SU-DHL-6 (cell line): ENCODE results near the gene SRPK3.

Experiments
- H2AFZ ChIP-seq: fragments of 200-600 bp; sonication (generic); 2 replicates; pipeline ENCODE4 v1.6.1; 2014; ENCODE audit warnings: low read depth, mild to moderate bottlenecking, moderate library complexity, mixed read lengths, antibody characterized with exemption, low read length; ENCODE audit not compliant: severe bottlenecking
- H3F3A ChIP-seq: fragments of 200-600 bp; shearing (Covaris generic); 2 replicates; pipeline ENCODE4 v1.6.0; 2016; ENCODE audit warnings: antibody characterized with exemption, mild to moderate bottlenecking; ENCODE audit not compliant: insufficient read depth
- H3K27ac ChIP-seq: fragments of 200-600 bp; sonication (generic); 2 replicates; pipeline ENCODE4 v1.5.1; 2016; ENCODE audit warnings: low read depth, mild to moderate bottlenecking, low read length, moderate library complexity, mixed read lengths
- H3K27me3 ChIP-seq: fragments of 200-600 bp; sonication (generic), shearing (Covaris generic); 2 replicates; pipeline ENCODE4 v1.6.0; 2014; ENCODE audit warnings: mild to moderate bottlenecking, low read length
- H3K36me3 ChIP-seq: fragments of 200-600 bp; sonication (generic); 2 replicates; pipeline ENCODE4 v1.6.1; 2014; ENCODE audit warnings: mild to moderate bottlenecking, low read length, mixed read lengths
- H3K4me2 ChIP-seq: fragments of 300-600, 200-600 bp; shearing (Covaris generic), sonication (generic); 2 replicates; pipeline ENCODE4 v1.6.0; 2014; ENCODE audit warnings: low read length, low read depth, mild to moderate bottlenecking; ENCODE audit not compliant: poor library complexity, severe bottlenecking
- H3K4me3 ChIP-seq: fragments of 200-600 bp; sonication (generic); 2 replicates; pipeline ENCODE4 v1.5.1; 2014; ENCODE audit warnings: antibody characterized with exemption, low read length, mild to moderate bottlenecking, mixed read lengths; ENCODE audit not compliant: insufficient read depth, poor library complexity, severe bottlenecking
- H3K79me2 ChIP-seq: fragments of 200-600 bp; sonication (generic); 2 replicates; pipeline ENCODE4 v1.6.1; 2014; ENCODE audit warnings: mild to moderate bottlenecking, low read length, moderate library complexity; ENCODE audit not compliant: insufficient read depth
- H3K9ac ChIP-seq: fragments of 200-600 bp; sonication (generic); 2 replicates; pipeline ENCODE4 v1.7.0; 2014; ENCODE audit warnings: mild to moderate bottlenecking, low read length
- H3K9me2 ChIP-seq: fragments of 200-600 bp; sonication (generic); replicated peaks from 2 replicates; pipeline ENCODE4 v1.6.1; 2014; ENCODE audit warnings: low read length; ENCODE audit not compliant: insufficient read depth
- H3K9me3 ChIP-seq: fragments of 200-600 bp; sonication (generic); 2 replicates; pipeline ENCODE4 v1.6.1; 2014; ENCODE audit warnings: low read length, mixed read lengths; ENCODE audit not compliant: insufficient read depth
- H4K20me1 ChIP-seq: fragments of 200-600 bp; sonication (generic); 2 replicates; pipeline ENCODE4 v1.6.1; 2014; ENCODE audit warnings: low read depth, mild to moderate bottlenecking, antibody characterized with exemption, low read length, moderate library complexity, mixed read lengths
- EZH2phosphoT487 ChIP-seq: fragments of 200-600 bp; sonication (generic), shearing (Covaris generic); conservative IDR thresholded peaks from 2 replicates; pipeline ENCODE4 v1.6.1; 2018; ENCODE audit warnings: mild to moderate bottlenecking, antibody characterized with exemption, low read length, moderate library complexity, mixed read lengths
- TF ChIP-seq, protein P1 (sequence below): fragments of 200-600 bp; sonication (generic); IDR thresholded peaks from one replicate; pipeline ENCODE4 v1.5.1; 2017; ENCODE audit warnings: antibody characterized with exemption, mild to moderate bottlenecking, low read length, moderate library complexity; ENCODE audit not compliant: insufficient read depth, poor library complexity, severe bottlenecking

SRPK3 gene

DNA sequence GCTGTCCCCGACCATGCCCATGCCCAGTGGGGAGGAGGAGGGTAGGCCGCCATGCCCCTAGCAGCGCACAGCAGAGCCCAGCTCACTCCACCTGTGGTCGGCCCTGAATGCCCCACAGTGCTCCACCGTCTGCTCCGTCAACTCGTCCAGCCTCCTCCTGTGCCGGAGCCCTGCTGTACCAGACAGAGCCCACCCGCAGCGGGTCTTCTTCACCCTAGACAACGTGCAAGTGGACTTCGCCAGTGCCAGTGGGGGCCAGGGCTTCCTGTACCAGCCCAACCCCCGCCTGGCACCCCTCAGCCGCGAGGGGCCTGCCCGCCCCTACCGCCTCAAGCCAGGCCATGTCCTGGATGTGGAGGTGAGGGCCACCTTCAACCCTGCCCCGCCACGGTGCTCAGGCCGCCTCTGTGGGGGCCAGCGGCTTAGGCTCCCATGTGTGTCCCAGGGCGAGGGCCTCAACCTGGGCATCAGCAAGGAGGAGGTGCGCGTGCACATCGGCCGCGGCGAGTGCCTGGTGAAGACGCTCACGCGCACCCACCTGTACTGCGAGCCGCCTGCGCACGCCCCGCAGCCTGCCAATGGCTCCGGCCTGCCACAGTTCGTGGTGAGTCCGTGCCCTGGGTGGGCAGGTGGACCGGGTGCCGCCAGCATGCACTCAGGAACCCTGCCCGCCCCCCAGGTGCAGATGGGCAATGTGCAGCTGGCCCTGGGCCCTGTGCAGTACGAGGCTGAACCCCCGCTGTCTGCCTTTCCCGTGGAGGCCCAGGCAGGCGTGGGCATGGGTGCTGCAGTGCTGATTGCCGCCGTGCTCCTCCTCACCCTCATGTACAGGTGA, 6.9 kb upstream of the SRPK3 start:
- no peak overlapping the region for H3K9ac ChIP-seq
- no peak overlapping the region for H3K27ac ChIP-seq
- H2AFZ ChIP-seq, result no peak overlapping the region
- H3K4me2 ChIP-seq, result no peak overlapping the region
- no peaks in the 10 kb centered on the region for H4K20me1 ChIP-seq
- H3K4me3 ChIP-seq, result no peak overlapping the region
- no peaks in the 10 kb centered on the region for H3K9me3 ChIP-seq
- TF ChIP-seq, protein P1, sequence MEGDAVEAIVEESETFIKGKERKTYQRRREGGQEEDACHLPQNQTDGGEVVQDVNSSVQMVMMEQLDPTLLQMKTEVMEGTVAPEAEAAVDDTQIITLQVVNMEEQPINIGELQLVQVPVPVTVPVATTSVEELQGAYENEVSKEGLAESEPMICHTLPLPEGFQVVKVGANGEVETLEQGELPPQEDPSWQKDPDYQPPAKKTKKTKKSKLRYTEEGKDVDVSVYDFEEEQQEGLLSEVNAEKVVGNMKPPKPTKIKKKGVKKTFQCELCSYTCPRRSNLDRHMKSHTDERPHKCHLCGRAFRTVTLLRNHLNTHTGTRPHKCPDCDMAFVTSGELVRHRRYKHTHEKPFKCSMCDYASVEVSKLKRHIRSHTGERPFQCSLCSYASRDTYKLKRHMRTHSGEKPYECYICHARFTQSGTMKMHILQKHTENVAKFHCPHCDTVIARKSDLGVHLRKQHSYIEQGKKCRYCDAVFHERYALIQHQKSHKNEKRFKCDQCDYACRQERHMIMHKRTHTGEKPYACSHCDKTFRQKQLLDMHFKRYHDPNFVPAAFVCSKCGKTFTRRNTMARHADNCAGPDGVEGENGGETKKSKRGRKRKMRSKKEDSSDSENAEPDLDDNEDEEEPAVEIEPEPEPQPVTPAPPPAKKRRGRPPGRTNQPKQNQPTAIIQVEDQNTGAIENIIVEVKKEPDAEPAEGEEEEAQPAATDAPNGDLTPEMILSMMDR, result no peak
- no peak for TF ChIP-seq EZH2phosphoT487
- no peaks in the 10 kb centered on the region for H3K36me3 ChIP-seq
- no peaks in the 10 kb centered on the region for H3K27me3 ChIP-seq
- no peaks in the 10 kb centered on the region for H3F3A ChIP-seq
- H3K9me2 ChIP-seq, result no peaks in the 10 kb centered on the region
- no peaks in the 10 kb centered on the region for H3K79me2 ChIP-seq

DNA sequence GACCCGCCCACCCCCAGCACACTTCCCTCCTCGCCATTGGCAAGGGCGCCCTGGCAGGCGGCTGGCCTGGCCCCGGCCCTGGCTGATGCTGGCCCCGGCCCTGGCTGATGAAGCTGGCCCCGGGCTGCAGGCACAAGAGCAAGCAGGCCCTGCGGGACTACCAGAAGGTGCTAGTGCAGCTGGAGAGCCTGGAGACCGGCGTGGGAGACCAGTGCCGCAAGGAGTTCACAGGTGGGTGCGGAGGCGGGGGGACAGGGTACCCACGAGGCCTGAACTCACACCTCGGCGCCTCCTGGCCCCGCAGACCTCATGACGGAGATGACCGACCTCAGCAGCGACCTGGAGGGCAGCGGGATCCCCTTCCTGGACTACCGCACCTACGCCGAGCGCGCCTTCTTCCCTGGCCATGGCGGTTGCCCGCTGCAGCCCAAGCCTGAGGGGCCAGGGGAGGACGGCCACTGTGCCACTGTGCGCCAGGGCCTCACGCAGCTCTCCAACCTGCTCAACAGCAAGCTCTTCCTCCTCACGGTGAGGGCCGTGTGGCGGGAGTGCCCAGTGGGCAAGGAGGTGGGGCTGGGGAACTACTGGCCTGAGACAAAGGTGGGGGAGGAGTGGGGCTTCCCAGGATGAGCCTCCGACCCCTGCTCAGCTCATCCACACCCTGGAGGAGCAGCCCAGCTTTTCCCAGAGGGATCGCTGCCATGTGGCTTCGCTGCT, 6.1 kb upstream of the SRPK3 start:
- no peaks in the 10 kb centered on the region for H3F3A ChIP-seq
- no peak overlapping the region for H3K4me2 ChIP-seq
- no peak overlapping the region for H3K27ac ChIP-seq
- H2AFZ ChIP-seq, result no peak overlapping the region
- H3K4me3 ChIP-seq, result no peak overlapping the region
- TF ChIP-seq, protein P1, result no peak
- TF ChIP-seq EZH2phosphoT487, result no peak
- no peaks in the 10 kb centered on the region for H3K9me3 ChIP-seq
- H4K20me1 ChIP-seq, result no peaks in the 10 kb centered on the region
- no peaks in the 10 kb centered on the region for H3K9me2 ChIP-seq
- no peaks in the 10 kb centered on the region for H3K27me3 ChIP-seq
- no peaks in the 10 kb centered on the region for H3K79me2 ChIP-seq
- no peak overlapping the region for H3K9ac ChIP-seq
- H3K36me3 ChIP-seq, result no peaks in the 10 kb centered on the region

DNA sequence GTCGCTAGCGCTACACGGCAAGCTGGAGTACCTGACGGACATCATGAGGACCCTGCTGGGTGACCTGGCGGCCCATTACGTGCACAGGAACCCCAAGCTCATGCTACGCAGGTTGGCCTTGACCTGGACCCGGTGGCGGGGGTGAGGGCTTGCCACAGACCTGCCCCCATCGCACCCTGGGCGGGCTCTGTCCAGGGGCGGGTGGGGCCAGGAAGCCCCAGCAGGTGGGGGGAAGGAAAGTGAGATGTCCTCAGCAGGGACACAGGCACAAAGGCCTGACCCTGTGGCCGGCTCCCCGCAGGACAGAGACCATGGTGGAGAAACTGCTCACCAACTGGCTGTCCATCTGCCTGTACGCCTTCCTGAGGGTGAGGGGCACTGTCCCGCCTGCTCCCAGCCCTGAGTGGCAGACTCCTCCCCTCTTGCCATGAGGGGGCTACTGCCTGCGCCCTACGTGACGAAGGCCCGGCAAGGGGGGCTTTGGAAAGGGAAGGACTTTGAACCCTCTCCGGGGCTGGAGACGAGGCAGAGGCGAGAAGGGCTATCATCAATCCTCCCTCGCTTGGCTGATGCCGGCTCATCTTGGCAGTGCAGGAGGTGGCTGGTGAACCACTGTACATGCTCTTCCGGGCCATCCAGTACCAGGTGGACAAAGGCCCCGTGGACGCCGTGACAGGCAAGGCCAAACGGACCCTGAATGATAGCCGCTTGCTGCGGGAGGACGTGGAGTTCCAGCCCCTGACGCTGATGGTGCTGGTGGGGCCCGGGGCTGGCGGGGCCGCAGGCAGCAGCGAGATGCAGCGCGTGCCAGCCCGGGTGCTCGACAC, 5.3 kb upstream of the SRPK3 start:
- Histone ChIP-seq H3K4me2 (no peak overlapping the region), H3K9me3 (no peaks in the 10 kb centered on the region)

More for the DNA sequence above, 5.3 kb upstream of the SRPK3 start:
- Histone ChIP-seq H3K79me2 (no peaks in the 10 kb centered on the region), H2AFZ (no peak overlapping the region), H3K9me2 (no peaks in the 10 kb centered on the region), H3K27ac (no peak overlapping the region), H3K27me3 (no peaks in the 10 kb centered on the region), H3K9ac (no peak overlapping the region), H3K4me3 (no peak overlapping the region), H3K36me3 (no peaks in the 10 kb centered on the region), H4K20me1 (no peaks in the 10 kb centered on the region; the same call in 1 of the 2 replicates), H3F3A (no peaks in the 10 kb centered on the region)
- TF ChIP-seq EZH2phosphoT487, result no peak
- TF ChIP-seq, protein P1, result no peak
